Calu3 (cell line): Measurements from ENCODE around the gene LIN28A. TPM values are rescaled to one million over a fixed set of nuclear protein-coding genes. Genes with fewer than 3 reads are reported as not detected.

ENCODE experiments used
- BruUV-seq: library from RNA; stranded (reverse); fragments of 400-500 nt; replicated peaks from 2 replicates; lab custom pipeline; 2021; lab: Mats Ljungman, UMichigan
- CTCF ChIA-PET: fragments of 300-600 bp; sonication (Branson Sonifier 250); formaldehyde crosslinking; loops from one replicate; lab custom pipeline; 2022; ENCODE audit warnings: antibody characterized with exemption; lab: Charles Lee
- DNase-seq: peaks from one replicate; pipeline ENCODE4 v3.0.0; 2022
- H3K27ac Mint-ChIP-seq: one replicate; pipeline ENCODE4 v1.8.0; 2022; ENCODE audit warnings: mixed read lengths; ENCODE audit not compliant: unreplicated experiment
- H3K27me3 Mint-ChIP-seq: one replicate; pipeline ENCODE4 v1.8.0; 2022; ENCODE audit warnings: mixed read lengths; ENCODE audit not compliant: unreplicated experiment
- H3K36me3 Mint-ChIP-seq: one replicate; pipeline ENCODE4 v1.8.0; 2022; ENCODE audit warnings: mild to moderate bottlenecking, moderate library complexity, mixed read lengths; ENCODE audit not compliant: insufficient read depth, unreplicated experiment
- H3K4me1 Mint-ChIP-seq: one replicate; pipeline ENCODE4 v1.8.0; 2022; ENCODE audit warnings: mild to moderate bottlenecking, low read depth, mixed read lengths; ENCODE audit not compliant: unreplicated experiment
- H3K4me3 Mint-ChIP-seq: one replicate; pipeline ENCODE4 v1.8.0; 2022; ENCODE audit warnings: mild to moderate bottlenecking, low read depth, moderate library complexity, mixed read lengths; ENCODE audit not compliant: unreplicated experiment
- H3K9me3 Mint-ChIP-seq: one replicate; pipeline ENCODE4 v1.8.0; 2022; ENCODE audit warnings: low read depth, mixed read lengths; ENCODE audit not compliant: unreplicated experiment
- CTCF ChIP-seq: fragments of 200-600 bp; IDR thresholded peaks from one replicate; pipeline ENCODE4 v1.8.0; 2022; ENCODE audit warnings: antibody characterized with exemption; ENCODE audit not compliant: unreplicated experiment
- intact Hi-C: fragments of 100-400 bp; cut with micrococcal nuclease; formaldehyde crosslinking; loops from one replicate; pipeline ENCODE4 v1.10.0; 2022; ENCODE audit not compliant: unreplicated experiment
- total RNA-seq: library from RNA; stranded (reverse); gene quantifications from 2 replicates; pipeline ENCODE4 v1.2.3, GENCODE V29; 2022

The LIN28A gene
- total RNA-seq, 1 experiment from 2014 or later = not detected

- H3K4me3 Mint-ChIP-seq = no peak overlapping the region
- no TSS peak for BruUV-seq
- intact Hi-C loops = no loop called here
Observed at GRCh38 chr1:26469558-26469957, 58.9 kb downstream of the LIN28A start.

DNA sequence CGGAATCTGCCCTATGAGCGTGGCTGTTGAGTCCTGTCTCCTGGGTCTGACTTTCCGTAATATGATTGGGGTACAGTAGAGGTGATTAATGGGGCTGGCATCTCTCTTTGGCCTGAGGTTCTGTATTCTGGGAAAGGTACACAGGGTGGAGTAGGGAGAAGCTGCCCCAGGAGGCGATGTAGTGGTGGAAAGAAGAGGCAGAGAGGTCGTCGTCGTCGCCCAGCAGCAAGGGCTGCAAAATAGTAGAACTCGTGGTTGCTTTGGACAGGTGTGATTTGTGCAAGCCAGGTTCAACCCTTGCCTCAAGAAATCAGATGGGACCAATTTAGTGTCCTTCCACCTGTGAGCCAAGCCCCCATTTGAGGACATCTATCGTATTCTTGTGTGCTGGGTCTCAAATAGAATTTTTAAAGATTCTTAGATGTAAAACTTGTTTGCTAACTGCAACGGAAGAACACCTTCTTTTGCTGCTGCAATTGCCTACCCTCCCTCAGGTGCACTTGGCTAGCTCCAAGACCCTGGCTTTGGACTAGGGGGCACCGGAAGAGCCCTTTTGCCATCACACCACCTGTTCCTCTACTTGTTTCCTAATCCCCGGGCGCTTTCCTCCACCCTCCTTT, 60.4 kb downstream of the LIN28A start:
- no TSS peak for BruUV-seq
- peak overlapping the region; percentile 76 for H3K4me3 Mint-ChIP-seq
- H3K36me3 Mint-ChIP-seq = peaks cover 54% of the 10 kb centered on the region
- CTCF ChIA-PET = no interaction called here
- DNase-seq = peak; percentile 5
- peak overlapping the region; percentile 89 for H3K27ac Mint-ChIP-seq
- peaks cover 15% of the 10 kb centered on the region for H3K4me1 Mint-ChIP-seq
- no peak for TF ChIP-seq CTCF
- no peaks in the 10 kb centered on the region for H3K27me3 Mint-ChIP-seq
- intact Hi-C loops = no loop called here
- H3K9me3 Mint-ChIP-seq = no peaks in the 10 kb centered on the region

More at GRCh38 chr1:26469558-26469957, 58.9 kb downstream of the LIN28A start:
- Mint-ChIP-seq H3K27me3 (no peaks in the 10 kb centered on the region), H3K27ac (no peak overlapping the region), H3K9me3 (no peaks in the 10 kb centered on the region), H3K36me3 (peaks cover 49% of the 10 kb centered on the region), H3K4me1 (peaks cover 15% of the 10 kb centered on the region)
- no peak for DNase-seq
- CTCF ChIA-PET = no interaction called here
- no peak for TF ChIP-seq CTCF

GRCh38 chr1:26471498-26472319, 61.1 kb downstream of the LIN28A start:
- intact Hi-C loops = no loop called here
- H3K9me3 Mint-ChIP-seq = no peaks in the 10 kb centered on the region
- no peaks in the 10 kb centered on the region for H3K27me3 Mint-ChIP-seq
- H3K36me3 Mint-ChIP-seq = peaks cover 54% of the 10 kb centered on the region
- H3K4me1 Mint-ChIP-seq = peaks cover 15% of the 10 kb centered on the region
- no peak for TF ChIP-seq CTCF
- H3K27ac Mint-ChIP-seq = peak overlapping the region; percentile 89
- H3K4me3 Mint-ChIP-seq = peak overlapping the region; percentile 76
- peak; percentile 63 for DNase-seq
- CTCF ChIA-PET = no interaction called here
- TSS peak; percentile 46 for BruUV-seq

- Mint-ChIP-seq H3K27ac (peak within 1 kb of the TSS; percentile 89), H3K36me3 (peaks cover 54% of the 10 kb centered on the region), H3K27me3 (no peaks in the 10 kb centered on the region), H3K9me3 (no peaks in the 10 kb centered on the region), H3K4me1 (peaks cover 15% of the 10 kb centered on the region), H3K4me3 (peak within 1 kb of the TSS; percentile 76)
- no peak for TF ChIP-seq CTCF
- intact Hi-C loops = no loop called here
- peak; percentile 87 for DNase-seq
- no TSS peak for BruUV-seq
- CTCF ChIA-PET = no interaction called here
Observed at GRCh38 chr1:26472320-26472900, 61.8 kb downstream of the LIN28A start, which contains the start of gene HMGN2. TSS of gene HMGN2 (plus strand) at chr1:26472440. CDS start at chr1:26472613, 173 bp downstream.
